ENCODE data around the gene SEZ6.

Gene SEZ6

DNA sequence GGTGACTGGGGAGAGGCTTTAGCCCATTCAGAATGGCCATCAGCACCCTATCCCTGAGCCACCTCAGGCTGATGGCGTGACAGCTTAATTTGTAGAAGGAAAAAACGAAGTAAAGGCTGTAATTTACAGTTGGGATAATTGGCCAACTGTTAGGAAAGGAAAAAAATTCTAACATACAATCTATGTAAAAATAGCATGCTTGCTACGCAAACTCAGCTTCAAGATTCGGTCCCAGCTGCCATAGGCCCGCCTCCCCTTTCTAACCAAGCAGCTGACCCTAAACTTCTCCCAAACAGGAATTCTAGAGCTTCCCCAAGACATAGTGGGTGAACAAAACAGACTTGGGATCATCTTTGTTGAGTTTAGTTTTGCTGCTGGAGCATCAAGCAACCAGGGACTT, 4.9 kb downstream of the SEZ6 start:
- DNase-seq (ENCODE audit: low read depth) = no peak

- no peak for DNase-seq (ENCODE audit: low read depth)
These were observed 6.6 kb downstream of the SEZ6 start for GRCh38 chr17:28999206-28999605.

DNA sequence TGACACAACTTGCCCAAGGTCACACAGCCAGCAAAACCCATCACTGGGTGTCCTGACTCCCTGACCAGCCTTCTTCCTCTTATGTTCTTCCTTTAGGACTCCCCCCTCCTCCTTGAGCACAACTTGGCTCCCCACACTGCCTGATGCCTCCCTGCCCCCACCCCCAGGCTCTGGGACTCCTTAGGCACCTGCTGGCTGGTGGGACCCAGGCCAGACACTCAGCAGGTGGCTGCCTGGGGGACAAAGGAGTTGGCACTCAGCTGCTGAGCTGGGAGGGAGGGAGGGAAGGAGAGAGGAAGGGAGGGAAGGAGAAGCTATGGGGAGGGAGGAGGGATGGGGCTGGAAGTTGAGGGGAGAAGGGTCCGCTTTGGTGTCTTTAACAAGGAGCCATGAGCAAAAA, 8.0 kb downstream of the SEZ6 start:
- no peak for DNase-seq (ENCODE audit: low read depth)

- no peak for DNase-seq (ENCODE audit: low read depth)
These were observed 9.2 kb downstream of the SEZ6 start for GRCh38 chr17:28996554-28997096.

GRCh38 chr17:28993645-28994426, 12.0 kb downstream of the SEZ6 start:
- DNase-seq (ENCODE audit: low read depth) = no peak

DNA sequence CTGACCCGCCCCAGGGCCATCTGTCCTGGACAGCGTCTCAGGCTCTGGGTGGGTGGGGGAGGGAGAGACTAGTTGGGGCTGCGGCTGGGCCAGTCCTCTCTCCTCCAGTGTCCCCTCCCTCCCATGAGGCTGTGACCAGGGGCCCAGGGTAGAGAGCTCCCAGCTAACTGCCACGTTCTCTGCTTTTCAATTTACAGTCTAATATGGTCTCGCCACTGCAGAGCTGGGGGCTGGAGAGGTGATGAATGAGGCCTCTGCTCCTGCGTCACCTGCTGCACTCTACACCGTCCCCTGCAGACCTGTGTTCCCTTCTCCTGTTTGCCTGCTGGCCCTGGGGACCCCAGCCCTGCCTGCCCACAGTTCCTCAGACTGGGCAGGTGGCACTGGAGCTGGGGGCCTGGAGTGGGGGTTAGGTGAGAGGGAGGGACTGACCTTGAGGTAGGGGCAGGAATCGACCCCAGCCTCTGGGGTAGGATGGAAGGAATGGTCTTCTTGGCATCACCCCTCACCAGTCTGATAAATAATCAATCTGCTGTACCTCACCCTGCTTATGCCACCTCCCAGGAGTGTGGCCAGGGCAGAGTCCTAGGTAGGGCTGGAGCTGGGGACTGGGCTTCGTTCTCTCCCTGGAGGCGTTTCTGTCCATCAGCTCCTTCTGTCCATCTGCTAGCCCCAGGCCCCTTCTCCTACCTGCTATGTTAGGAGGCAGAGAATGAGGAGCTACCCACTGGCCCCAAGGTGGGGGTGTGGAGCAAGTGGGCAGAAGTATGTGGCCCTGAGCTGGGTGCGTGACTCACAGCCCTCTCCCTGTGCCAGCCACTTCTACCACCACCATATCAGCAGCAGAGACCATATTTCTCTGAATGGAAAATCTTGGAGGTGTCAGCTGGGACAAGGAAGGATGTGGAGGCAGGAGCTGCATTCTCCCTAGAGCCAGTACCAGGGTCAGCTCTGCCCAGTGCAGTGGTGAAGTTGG, 12.9 kb downstream of the SEZ6 start:
- DNase-seq (ENCODE audit: low read depth) = no peak

- DNase-seq (ENCODE audit: low read depth) = no peak
These were observed 13.6 kb downstream of the SEZ6 start for GRCh38 chr17:28992185-28992584.

DNA sequence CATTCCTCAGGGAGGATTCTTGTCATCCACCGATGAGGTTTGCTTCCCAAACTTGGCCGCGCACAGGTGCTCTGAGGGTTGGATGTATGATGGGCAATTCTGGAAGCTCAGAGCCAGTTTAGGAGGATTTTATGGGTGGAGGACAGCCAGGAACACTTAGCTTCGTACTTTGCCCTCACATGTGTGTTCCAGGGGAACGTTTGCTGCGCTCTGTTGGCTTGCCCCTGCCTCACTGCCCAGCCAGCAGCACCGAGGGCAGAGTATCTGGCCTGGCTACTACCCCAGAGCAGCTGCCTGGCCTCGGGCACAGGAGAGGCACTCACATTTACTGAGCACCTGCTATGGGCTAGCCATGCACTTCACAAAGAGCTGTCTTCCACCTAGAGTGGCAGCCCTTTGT, 14.1 kb downstream of the SEZ6 start:
- no peak for DNase-seq (ENCODE audit: low read depth)

GRCh38 chr17:28989028-28989427, 16.8 kb downstream of the SEZ6 start:
- DNase-seq (ENCODE audit: low read depth) = no peak

GRCh38 chr17:28988475-28988874, 17.4 kb downstream of the SEZ6 start:
- DNase-seq (ENCODE audit: low read depth) = no peak

- DNase-seq (ENCODE audit: low read depth) = no peak
These were observed 18.8 kb downstream of the SEZ6 start for GRCh38 chr17:28986714-28987655.

- no peak for DNase-seq (ENCODE audit: low read depth)
These were observed 19.7 kb downstream of the SEZ6 start for GRCh38 chr17:28985950-28986713.

- DNase-seq (ENCODE audit: low read depth) = no peak
These were observed 22.3 kb downstream of the SEZ6 start for GRCh38 chr17:28983286-28984230.

GRCh38 chr17:28982131-28982793, 23.6 kb downstream of the SEZ6 start:
- DNase-seq (ENCODE audit: low read depth) = peak; percentile 10

- DNase-seq (ENCODE audit: low read depth) = no peak
These were observed 27.4 kb downstream of the SEZ6 start for GRCh38 chr17:28978356-28978964.

- DNase-seq (ENCODE audit: low read depth) = no peak
These were observed 28.0 kb downstream of the SEZ6 start for GRCh38 chr17:28977659-28978355.

GRCh38 chr17:28975646-28976045, 30.2 kb downstream of the SEZ6 start:
- no peak for DNase-seq (ENCODE audit: low read depth)

GRCh38 chr17:28975031-28975430, 30.8 kb downstream of the SEZ6 start:
- DNase-seq (ENCODE audit: low read depth) = no peak

Data from activated T-cell treated with anti-CD3 and anti-CD28 coated beads for 1 hour (primary cell).